Lung (tissue), 12 donors: ENCODE measurements around the gene PRKCA. TPM values are rescaled to one million over a fixed set of nuclear protein-coding genes. Genes with fewer than 3 reads are reported as not detected.

Experiments used
- ATAC-seq: fragments of 200-7000 bp; cut with Tn5 transposase; one replicate; pipeline ENCODE4 v1.9.1; 2020; ENCODE audit warnings: moderate number of reproducible peaks; ENCODE audit not compliant: insufficient read depth, low FRiP score
- DNase-seq, 3 donors: peaks; one replicate each; pipeline ENCODE4 v3.0.0-alpha.2; 2013 to 2017
- H3K27ac ChIP-seq, 2 donors: one replicate each; pipeline ENCODE4 v1.5.1; 2013; ENCODE audit warnings: mild to moderate bottlenecking in 2 of 2, moderate library complexity in 2 of 2, control low read depth in 1 of 2, inconsistent platforms in 1 of 2, low read depth in 1 of 2, low read length in 1 of 2
- H3K27me3 ChIP-seq, 3 donors: one replicate each; pipeline ENCODE4 v1.5.1; 2013; ENCODE audit warnings: low read length in 2 of 3; ENCODE audit not compliant: control insufficient read depth in 3 of 3, insufficient read depth in 3 of 3
- H3K36me3 ChIP-seq, 4 donors: one replicate each; pipeline ENCODE4 v1.5.1; 2013; ENCODE audit warnings: low read length in 4 of 4, mild to moderate bottlenecking in 1 of 4, moderate library complexity in 1 of 4; ENCODE audit not compliant: control insufficient read depth in 4 of 4, insufficient read depth in 4 of 4
- H3K4me1 ChIP-seq, 5 donors: one replicate each; pipeline ENCODE4 v1.5.1; 2013; ENCODE audit warnings: low read length in 5 of 5, mild to moderate bottlenecking in 2 of 5, moderate library complexity in 1 of 5; ENCODE audit not compliant: control insufficient read depth in 5 of 5, insufficient read depth in 5 of 5
- H3K4me3 ChIP-seq: one replicate; pipeline ENCODE4 v1.5.1; 2013; ENCODE audit warnings: mild to moderate bottlenecking, control low read depth, moderate library complexity
- H3K9ac ChIP-seq, 2 donors: one replicate each; pipeline ENCODE4 v1.5.1; 2013; ENCODE audit warnings: low read length in 2 of 2, control low read depth in 1 of 2; ENCODE audit not compliant: insufficient read depth in 1 of 2
- H3K9me3 ChIP-seq, 4 donors: one replicate each; pipeline ENCODE4 v1.5.1; 2013; ENCODE audit warnings: low read length in 3 of 4, mild to moderate bottlenecking in 1 of 4, moderate library complexity in 1 of 4; ENCODE audit not compliant: control insufficient read depth in 4 of 4, insufficient read depth in 3 of 4
- WGBS, 2 donors: extraction: QIAGEN DNeasy Blood & Tissue Kit; methylation state at CpG; one replicate each; pipeline ENCODE4 v1.1.7; 2013; 5-methylcytosine and 5-hydroxymethylcytosine counted together
- polyA plus RNA-seq, 2 donors: library from polyadenylated mRNA; stranded (reverse); fragments of 200-250 nt; gene quantifications; one replicate each; pipeline ENCODE4 v1.2.1, GENCODE V29; 2013
- total RNA-seq, 2 donors: library from RNA; depleted of rRNA in 1 of 2; stranded (reverse); fragments of >200 nt in 1 of 2; gene quantifications; one replicate each; pipeline ENCODE4 v1.2.1, GENCODE V29; 2014 to 2021
- TF ChIP-seq, protein P1 (sequence below): IDR thresholded peaks from 2 replicates; pipeline ENCODE4 v1.5.1; 2012; ENCODE audit warnings: mild to moderate bottlenecking; ENCODE audit errors: control extremely low read depth, extremely low read depth
- donor health status: control.
- donor health status: control.
- donor health status: Bipolar disorder and iron deficiency.
- donor health status: healthy.
- donor health status: DM: yes; HTN: yes; CAD: no.

The PRKCA gene
- total and polyA plus RNA-seq, 4 donors = 3.4 to 34.8 (median 13.8) TPM

DNA sequence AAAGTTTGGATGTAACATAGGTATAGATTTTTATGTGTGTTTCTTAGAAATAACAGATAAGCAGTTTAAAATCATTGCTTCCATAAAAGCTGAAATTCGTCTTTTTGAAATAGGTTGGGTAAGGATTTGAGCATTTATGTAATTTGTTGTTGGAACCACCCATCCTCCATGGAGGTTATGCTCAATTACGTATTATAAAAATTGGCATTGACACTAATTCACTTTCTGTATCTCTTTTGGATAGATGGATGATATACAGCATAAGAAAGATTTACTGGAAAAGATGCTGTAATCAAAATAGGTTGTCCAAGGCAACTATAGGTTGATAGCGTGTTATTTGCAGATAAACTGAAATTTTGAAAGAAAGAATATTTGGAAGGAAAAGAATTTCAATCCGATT, 105.5 kb downstream of the PRKCA start:
- DNase-seq = no peak
- Histone ChIP-seq H3K36me3 (no peaks in the 10 kb centered on the region), H3K4me1 (peaks cover 0 to 21% (median 6%) of the 10 kb centered on the region in 5 donors), H3K27ac (no peak overlapping the region), H3K9ac (no peak overlapping the region), H3K9me3 (no peaks in the 10 kb centered on the region), H3K4me3 (no peak overlapping the region), H3K27me3 (no peaks in the 10 kb centered on the region)
- no peak for ATAC-seq
- TF ChIP-seq, protein P1, sequence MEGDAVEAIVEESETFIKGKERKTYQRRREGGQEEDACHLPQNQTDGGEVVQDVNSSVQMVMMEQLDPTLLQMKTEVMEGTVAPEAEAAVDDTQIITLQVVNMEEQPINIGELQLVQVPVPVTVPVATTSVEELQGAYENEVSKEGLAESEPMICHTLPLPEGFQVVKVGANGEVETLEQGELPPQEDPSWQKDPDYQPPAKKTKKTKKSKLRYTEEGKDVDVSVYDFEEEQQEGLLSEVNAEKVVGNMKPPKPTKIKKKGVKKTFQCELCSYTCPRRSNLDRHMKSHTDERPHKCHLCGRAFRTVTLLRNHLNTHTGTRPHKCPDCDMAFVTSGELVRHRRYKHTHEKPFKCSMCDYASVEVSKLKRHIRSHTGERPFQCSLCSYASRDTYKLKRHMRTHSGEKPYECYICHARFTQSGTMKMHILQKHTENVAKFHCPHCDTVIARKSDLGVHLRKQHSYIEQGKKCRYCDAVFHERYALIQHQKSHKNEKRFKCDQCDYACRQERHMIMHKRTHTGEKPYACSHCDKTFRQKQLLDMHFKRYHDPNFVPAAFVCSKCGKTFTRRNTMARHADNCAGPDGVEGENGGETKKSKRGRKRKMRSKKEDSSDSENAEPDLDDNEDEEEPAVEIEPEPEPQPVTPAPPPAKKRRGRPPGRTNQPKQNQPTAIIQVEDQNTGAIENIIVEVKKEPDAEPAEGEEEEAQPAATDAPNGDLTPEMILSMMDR = no peak
- WGBS, 2 donors = 91 to 93% methylated on average over 4 of the region's 4 CpGs

DNA sequence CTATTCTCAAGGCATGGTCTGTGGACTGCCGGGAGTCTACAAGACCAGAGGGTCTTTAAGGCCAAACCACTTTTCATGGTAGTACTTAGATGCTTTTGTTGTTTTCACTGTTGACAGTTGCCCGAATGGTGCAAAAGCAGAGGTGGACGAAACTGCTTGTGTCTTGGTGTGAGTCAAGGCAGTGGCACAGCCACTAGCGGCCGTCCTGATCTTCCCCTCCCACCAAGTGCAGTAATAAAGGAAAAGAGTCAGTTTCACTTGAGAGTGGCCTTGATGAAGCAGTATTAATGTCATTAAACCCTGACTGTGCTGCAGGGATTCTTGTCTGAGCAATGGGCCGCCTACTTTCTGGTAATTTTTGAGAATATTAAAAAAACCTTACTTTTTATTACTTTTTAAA, 109.1 kb downstream of the PRKCA start:
- 88 to 95% methylated on average over 6 of the region's 6 CpGs for WGBS, 2 donors
- peaks cover 0 to 4% (median 0%) of the 10 kb centered on the region in 5 donors for H3K4me1 ChIP-seq
- no peak overlapping the region for H3K27ac ChIP-seq
- H3K9me3 ChIP-seq = peaks cover 0 to 2% (median 0%) of the 10 kb centered on the region in 4 donors
- TF ChIP-seq, protein P1 = no peak
- H3K9ac ChIP-seq = no peak overlapping the region
- no peak overlapping the region for H3K4me3 ChIP-seq
- DNase-seq (no peak), ATAC-seq (no peak)
- H3K36me3 ChIP-seq = no peaks in the 10 kb centered on the region
- no peaks in the 10 kb centered on the region for H3K27me3 ChIP-seq

DNA sequence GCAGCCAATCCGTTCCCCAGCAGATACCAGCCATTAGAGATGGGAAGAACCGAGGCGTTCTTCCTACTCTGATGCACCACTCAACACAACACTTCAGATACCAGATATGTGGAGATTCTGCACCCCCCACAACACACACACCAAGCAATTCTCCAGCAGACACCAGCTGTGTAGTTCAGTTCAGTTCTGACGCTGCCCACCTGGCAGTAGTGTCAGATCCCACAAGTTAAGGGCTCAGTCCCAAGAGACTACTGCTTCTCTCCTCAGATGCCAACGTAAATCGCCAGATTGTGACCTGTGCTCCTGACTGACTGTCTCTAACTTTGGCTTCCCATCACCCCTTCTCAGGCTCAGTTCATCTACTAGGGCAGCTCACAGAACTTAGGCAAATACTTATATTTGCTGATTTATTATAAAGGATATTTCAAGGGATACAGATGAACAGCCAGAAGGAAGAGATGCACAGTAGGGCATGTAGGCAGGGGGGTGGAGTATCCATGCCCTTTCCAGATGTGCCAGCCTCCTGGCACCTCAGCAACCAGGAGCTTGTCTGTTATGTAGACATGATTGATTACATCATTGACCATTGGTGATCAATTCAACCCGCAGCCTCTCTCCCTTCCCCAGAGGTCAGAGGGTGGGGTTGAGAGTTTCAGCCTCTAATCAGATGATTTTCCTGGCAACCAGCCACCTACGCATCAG, 110.6 kb downstream of the PRKCA start:
- DNase-seq (peak in 1 of 3 donors; percentile 19), ATAC-seq (no peak)
- TF ChIP-seq, protein P1 = no peak
- no peak overlapping the region for H3K4me3 ChIP-seq
- H3K27ac ChIP-seq = no peak overlapping the region
- WGBS, 2 donors = 87 to 89% methylated on average over 8 of the region's 8 CpGs
- H3K36me3 ChIP-seq = no peaks in the 10 kb centered on the region
- no peaks in the 10 kb centered on the region for H3K27me3 ChIP-seq
- H3K9ac ChIP-seq = no peak overlapping the region
- H3K4me1 ChIP-seq = peaks cover 0 to 4% (median 0%) of the 10 kb centered on the region in 5 donors
- H3K9me3 ChIP-seq = peaks cover 0 to 2% (median 0%) of the 10 kb centered on the region in 4 donors
